GM18867 (cell line): Measurements from ENCODE around the gene CNTNAP1.
A peak's percentile ranks its signal among the peaks of the same experiment; 100 is the strongest.
"Not testable (repeated sequence)": the region's sequence is repeated elsewhere in the genome, so short reads cannot be mapped to it uniquely, and the experiment has no call there.

Experiments used
- ATAC-seq: cut with Tn5 transposase; IDR thresholded peaks from one replicate; pipeline ENCODE4 v1.9.1; 2021; ENCODE audit warnings: mild to moderate bottlenecking, moderate library complexity; ENCODE audit not compliant: unreplicated experiment

The CNTNAP1 gene

GRCh38 chr17:42681976-42682721 is at the start of gene CNTNAP1:
Gene CNTNAP1 (plus strand): TSS chr17:42682531. CDS start chr17:42682830, 299 bp downstream.
- ATAC-seq = no peak

DNA sequence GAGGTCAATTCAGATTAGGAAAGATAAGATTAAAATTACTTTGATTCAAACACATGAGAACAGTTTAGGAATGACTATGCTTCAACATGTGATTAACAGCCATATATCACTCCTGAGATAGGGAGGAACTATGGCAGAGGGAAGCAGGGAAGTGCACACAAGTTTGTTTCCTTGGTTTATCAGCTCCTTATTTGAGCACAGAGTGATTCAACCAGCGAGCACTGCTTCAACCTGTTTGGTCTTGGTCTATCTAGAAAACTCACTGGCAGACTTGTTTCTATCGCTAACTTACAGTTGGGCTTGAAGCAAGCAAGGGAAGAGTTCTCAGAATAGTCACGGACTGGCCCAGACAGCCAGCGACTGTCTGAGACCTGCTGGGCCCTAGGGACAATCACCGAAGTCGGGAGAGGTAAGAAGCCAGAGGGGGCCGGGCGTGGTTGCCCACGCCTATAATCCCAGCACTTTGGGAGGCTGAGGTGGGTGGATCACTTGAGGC is 49.3 kb upstream of the CNTNAP1 start:
- ATAC-seq = no peak

DNA sequence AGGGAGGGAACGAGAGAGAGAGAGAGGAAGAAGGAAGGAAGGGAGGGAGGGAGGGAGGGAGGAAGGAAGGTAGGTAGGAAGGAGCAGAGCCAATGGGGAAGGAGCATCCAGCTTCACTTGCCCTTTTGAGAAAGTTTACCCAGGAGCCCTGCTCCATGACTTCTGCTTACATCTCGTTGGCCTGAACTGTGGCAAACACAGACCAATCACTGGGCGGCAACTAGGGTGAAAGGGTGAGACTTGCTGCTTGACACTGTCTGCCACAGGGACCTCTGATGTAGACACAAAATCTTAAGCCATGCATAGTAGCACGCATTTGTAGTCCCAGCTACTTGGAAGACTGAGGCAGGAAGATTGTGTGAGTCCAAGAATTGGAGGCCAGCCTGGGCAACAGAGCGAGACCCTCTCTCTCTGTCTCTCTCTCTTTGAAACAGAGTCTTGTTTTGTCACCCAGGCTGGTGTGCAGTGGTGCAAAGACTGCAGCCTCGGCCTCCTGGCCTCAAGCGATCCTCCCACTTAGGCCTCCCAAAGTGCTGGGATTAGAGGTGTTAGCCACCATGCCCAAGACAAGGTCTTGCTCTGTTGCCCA is 42.7 kb upstream of the CNTNAP1 start:
- no peak for ATAC-seq

DNA sequence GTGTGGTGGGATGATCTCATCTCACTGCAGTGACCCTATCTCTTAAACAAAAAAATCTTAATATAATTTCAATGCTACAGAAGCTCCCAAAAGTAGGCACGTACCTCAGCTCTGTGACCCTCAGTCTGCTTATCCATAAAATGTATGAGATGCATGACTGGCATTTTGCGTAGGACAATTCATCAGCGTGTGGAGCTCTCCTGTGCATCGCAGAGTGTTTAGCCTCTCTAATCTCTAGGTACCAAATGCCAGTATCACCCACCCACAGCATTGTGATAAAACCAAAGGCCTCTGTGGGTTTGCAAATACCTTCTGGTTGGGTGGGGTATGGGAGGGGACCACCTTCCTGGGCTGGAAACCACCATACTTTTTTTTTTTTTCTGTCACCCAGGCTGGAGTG is 42.2 kb upstream of the CNTNAP1 start:
- no peak for ATAC-seq

DNA sequence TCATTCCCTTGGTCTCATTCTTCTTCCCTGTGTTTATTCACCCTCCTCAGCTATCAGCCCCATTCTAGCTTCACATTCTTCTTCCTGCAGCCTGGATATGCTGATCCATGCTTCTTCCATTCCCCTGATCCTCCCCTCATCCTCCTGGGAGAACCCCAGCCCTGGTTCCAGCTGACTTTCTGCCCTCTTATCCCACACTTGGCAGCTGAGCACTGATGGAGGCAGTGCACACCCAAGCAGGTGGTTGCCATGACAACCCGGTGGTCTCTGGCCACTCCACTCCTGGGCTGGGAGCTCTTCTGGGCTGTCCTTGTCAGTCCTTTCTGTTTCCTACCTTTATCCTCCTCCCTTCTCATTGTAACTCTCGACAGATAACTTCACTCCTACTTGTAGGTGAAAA is 40.0 kb upstream of the CNTNAP1 start:
- ATAC-seq = no peak

- no peak for ATAC-seq
These were observed 34.6 kb upstream of the CNTNAP1 start for GRCh38 chr17:42647778-42648177.

DNA sequence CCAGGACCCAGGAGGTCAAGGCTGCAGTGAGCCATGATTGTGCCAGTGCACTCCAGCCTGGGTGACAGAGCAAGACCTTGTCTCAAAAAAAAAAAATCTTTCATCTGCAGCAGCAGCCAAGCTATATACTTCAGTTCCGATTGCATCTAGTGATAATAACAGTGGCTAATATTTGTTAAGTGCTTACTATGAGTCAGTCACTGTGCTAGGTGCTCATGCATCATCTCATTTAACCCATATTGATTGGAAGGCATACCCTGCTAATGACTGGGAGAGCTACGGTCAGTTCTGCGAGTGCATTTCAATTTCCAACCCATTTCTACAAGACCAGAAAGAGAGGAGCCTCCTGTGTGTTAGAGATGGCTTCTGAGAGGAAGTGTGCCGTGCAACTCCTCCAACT is 30.9 kb upstream of the CNTNAP1 start:
- no peak for ATAC-seq

DNA sequence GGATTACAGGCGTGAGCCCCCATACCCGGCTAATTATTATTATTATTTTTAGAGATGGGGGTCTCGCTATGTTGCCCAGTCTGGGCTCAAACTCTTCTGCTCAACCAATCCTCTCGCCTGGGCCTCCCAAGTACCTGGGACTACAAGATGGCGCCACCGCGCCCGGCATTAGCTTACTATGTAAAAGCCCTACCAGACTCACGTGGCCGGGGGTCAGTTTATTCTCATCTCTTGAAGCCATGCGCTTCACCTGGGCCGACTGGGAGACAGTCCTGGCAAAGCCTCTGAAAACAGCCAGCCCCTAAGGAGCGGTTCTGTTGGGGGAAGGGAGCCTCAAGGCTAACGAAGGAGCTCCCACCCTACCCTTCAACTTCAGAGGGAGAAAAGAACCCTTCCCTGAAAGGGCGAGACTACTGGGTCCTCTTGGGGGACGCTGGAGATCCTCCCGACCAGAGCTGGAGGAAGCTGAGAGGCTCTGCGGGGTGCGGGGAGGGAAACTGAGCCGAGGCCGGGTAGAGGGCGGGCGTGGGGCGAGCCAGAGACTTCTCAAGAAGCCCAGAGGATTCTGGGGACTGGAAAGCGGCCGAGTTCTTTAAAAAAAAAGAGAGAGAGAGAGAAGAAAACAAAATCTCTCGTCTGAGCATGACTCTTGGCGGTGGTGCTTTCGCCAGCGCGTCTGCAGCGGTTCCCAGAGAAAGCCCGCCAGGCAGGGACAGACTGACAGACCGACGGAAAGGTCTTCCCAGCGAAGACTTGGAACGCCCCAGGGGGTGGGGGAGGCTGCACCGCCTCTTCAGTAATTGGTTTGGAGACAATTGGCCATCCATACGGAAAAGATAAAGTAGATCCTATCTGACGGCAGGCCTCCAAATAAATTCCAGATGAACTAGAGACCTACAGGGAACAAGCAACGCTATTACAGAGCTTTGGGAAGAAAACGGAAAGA is 28.9 kb upstream of the CNTNAP1 start:
- no peak for ATAC-seq

DNA sequence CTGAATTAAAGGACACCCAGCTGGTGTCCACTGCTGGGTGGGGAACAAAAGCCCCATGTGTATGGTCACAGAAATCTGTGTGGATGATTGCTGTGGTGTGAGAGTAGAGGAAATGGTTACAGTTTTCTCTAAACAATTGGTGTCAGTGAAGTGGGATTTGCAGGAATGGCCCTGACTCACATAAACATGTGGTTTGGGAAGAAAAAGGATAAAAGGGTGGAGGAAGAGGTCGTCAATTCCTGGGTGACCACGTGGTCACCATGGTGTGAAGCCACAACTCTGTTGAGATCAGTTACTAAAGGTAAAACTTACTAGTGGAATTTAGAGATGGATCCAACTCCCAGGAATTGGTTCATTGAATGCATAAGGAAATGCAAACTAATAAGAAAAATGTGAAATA is 26.8 kb upstream of the CNTNAP1 start:
- no peak for ATAC-seq

DNA sequence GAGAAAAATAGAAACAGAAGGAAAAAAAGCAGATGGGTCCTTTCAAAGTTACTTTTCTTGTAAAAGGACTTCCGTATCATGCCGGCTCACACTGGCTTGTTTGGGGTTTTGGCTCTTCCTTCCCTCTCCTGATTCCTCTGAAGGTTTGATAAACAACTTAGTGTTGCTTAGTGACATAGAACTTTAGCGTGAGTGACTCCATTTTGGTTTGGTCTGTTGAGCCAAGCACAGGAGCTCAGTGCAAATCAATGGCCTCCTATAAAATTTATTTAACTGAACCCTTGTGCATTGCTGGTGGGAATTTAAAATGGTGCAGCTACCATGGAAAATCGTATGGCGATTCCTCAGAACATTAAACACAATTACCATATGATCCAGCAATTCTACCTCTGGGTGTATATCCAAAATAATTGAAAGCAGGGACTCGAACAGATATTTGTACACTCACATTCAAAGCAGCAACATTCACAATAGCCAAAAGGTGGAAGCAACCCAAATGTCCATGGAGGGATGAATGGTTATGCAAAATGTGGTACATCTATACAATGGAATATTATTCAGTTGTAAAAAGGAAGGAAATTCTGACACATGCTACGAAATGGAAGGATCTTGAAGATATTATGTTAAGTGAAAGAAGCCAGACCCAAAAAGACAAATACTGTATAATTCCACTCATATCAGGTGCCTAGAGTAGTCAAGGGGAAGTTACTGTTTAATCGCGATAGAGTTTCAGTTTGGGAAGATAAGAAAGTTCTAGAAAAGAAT is 24.3 kb upstream of the CNTNAP1 start:
- no peak for ATAC-seq

GRCh38 chr17:42659079-42659931 is 23.0 kb upstream of the CNTNAP1 start, which contains the start of gene TUBG2:
Gene TUBG2 (plus strand): TSS chr17:42659284. CDS start chr17:42659504, 220 bp downstream.
- peak; percentile 60 for ATAC-seq

DNA sequence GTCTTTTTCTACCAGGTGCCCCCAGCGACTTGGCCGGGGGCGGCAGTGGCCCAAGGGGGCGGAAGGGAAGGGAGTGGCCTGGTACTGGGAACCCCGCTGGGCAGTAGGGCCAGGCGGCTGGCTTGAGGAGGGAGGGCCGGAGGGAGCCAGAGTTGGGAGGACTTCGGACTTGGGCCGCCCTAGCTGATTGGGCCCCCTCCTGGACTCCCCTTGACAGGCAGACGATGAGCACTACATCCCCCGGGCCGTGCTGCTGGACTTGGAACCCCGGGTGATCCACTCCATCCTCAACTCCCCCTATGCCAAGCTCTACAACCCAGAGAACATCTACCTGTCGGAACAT is 22.4 kb upstream of the CNTNAP1 start:
- ATAC-seq = not testable (repeated sequence)

DNA sequence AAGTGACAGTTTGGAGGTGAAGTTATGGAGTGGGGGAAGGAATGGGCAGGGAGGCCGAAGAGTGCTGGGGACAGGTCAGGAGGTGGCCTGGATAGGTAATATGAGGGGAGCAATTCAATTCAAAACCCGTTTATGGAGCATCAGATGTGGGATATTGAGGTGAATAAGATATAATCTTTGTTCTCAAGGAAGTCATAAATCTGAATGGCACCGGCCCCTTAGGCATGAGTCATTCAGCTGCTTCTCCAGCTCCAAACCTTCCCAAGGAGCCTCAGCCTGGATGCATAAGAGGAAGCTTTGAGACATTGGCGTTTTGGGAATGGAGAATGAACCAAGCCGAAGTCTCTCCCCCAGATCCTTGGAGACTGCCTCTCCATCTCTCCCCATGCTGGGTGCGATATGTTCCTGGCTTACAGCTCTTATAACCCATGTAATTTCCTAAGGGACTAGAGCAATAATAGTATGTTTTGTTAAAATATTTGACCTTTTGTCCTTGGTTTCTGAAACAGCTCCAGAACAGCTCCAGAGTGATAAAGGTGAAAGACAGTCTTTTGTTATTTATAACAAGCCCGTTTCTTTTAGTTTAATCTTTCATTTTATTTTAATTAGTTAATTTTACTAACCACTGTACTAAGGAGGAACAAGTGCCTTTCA is 21.5 kb upstream of the CNTNAP1 start:
- no peak for ATAC-seq

- no peak for ATAC-seq
These were observed 16.7 kb upstream of the CNTNAP1 start for GRCh38 chr17:42665581-42666001.

GRCh38 chr17:42666126-42666525 is 16.2 kb upstream of the CNTNAP1 start:
- ATAC-seq = not testable (repeated sequence)

GRCh38 chr17:42667088-42667951 is 15.0 kb upstream of the CNTNAP1 start:
- ATAC-seq = no peak

GRCh38 chr17:42669705-42669976 is 12.7 kb upstream of the CNTNAP1 start:
- no peak for ATAC-seq

- ATAC-seq = no peak
These were observed 12.1 kb upstream of the CNTNAP1 start for GRCh38 chr17:42669977-42670788.
